Kidney capillary endothelial cell (primary cell): Measurements from ENCODE around the gene NAT16.
"Not testable (repeated sequence)": the region's sequence is repeated elsewhere in the genome, so short reads cannot be mapped to it uniquely, and the experiment has no call there.

Experiments used
- DNase-seq: peaks from one replicate; pipeline ENCODE4 v3.0.0-alpha.2; 2018; ENCODE audit warnings: low spot score

Gene NAT16

DNA sequence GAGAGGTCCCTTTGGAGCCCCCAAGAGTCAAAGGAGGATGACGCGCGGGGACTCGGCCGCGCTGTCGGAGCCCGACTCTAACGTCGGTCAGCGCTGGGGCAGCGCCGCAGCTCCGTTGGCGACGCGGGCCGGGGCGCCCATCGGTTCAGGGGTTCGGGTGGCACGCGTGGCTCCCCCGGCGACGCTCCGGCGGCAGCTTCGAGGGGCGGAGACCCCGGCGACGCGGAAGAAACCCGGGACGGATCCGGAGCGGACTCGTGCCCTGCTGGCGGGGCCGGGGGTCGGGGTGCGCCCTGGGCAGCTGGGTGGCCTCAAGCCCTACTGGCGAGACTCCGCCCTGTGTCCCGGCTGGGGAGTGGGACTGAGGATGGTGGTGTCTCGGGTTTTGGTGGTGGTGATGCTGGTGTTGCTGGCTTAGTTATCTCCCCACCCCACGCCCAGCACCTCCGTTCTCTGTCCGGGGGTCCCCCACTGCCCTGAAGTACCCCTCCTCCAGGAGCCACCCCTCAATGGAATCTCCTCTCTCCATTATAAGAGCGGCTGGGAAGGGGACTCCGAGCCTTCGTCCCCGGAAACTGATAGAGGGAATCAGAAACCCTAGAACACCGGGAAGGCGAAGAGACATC lies at the start of gene NAT16:
TSS of gene NAT16 (minus strand) at position 164 of the 626 bp plus-strand sequence. CDS start 5,486 bp downstream, outside the sequence.
- no peak for DNase-seq

DNA sequence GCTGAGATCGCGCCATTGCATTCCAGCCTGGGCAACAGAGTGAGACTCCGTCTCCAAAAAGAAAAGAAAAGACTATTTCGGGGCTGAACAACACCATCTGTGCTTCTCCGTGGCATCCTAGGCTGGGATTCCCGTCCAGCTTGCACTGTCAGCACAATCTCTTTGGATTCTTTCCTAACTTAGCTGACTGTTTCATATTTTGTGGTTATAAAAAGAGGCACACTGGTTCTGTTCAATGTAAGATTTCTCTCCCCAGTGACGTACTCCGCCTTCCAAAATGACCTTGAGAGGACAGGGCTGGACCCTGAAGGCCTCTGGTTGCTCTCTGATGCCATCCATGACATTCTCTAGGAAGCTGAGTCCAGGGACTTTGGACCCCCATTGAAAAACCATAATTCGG lies 46.6 kb upstream of the NAT16 start:
- no peak for DNase-seq

DNA sequence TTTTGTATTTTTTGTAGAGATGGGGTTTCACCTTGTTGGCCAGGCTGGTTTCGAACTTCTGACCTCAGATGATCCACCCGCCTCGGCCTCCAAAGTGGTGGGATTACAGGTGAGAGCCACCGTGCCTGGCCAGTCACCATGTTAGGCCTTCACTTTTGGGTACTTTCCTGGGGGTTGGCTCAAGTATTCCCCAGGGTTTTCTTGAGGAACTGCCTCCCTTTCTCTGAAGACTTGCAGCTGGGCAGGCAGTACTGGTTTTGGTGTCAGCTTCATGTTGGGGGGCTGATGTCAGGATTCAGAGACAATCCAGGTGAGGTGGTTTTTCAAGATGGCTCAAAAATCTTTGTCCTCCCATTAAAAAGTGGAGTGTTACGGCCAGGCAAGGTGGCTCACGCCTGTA lies 45.6 kb upstream of the NAT16 start:
- no peak for DNase-seq

DNA sequence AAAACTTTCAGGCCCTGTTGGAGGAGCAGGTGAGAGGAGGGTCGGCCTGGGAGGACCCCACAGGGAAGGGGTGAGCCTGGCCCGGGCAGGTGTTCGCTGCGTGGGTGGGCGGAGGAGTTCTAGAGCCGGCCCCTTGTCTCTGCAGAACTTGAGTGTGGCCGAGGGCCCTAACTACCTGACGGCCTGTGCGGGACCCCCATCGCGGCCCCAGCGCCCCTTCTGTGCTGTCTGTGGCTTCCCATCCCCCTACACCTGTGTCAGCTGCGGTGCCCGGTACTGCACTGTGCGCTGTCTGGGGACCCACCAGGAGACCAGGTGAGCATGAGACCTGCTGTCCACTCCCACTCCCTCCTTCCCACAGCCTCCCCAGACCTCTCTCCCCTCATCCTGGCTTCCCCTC lies 43.4 kb upstream of the NAT16 start:
- DNase-seq, result no peak

DNA sequence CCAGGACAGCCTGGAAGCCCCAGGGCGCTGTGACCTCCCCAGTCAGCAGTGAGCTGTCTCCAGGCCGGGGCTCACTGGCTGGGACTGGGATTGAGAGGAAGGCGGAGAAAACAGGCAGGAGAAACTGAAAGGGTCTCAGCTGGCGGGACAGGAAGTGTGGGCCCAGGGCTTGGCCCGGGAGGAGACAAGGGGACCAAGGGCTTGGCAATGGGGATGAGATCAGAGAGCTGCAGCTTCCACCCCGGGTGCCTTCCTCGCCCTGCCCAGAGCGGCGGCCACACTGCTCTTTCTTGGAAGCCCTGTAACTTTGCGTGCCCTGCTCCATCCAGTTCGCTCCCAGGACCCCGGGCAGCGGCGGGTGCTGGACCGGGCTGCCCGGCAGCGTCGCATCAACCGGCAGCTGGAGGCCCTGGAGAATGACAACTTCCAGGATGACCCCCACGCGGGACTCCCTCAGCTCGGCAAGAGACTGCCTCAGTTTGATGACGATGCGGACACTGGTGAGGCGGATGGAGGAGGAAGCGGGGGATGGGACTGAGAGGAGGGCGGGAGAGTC lies 42.3 kb upstream of the NAT16 start:
- no peak for DNase-seq

DNA sequence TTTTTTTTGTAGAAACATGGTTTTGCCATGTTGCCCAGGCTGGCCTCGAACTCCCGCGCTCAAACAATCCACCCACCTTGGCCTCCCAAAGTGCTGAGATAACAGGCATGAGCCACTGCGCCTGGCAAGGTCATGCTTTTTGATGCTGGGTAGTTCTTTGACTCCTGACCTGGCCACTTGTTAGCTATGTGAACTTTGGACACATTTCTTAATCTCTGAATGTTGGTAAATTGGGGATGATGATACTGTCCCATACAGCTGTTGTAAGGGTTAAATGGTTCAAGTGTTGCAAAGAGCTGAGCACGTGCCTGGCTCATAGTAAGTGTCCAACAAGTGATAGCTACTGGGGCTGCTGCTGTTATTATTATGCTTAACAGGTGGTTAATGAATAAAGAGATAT lies 40.2 kb upstream of the NAT16 start:
- no peak for DNase-seq

DNA sequence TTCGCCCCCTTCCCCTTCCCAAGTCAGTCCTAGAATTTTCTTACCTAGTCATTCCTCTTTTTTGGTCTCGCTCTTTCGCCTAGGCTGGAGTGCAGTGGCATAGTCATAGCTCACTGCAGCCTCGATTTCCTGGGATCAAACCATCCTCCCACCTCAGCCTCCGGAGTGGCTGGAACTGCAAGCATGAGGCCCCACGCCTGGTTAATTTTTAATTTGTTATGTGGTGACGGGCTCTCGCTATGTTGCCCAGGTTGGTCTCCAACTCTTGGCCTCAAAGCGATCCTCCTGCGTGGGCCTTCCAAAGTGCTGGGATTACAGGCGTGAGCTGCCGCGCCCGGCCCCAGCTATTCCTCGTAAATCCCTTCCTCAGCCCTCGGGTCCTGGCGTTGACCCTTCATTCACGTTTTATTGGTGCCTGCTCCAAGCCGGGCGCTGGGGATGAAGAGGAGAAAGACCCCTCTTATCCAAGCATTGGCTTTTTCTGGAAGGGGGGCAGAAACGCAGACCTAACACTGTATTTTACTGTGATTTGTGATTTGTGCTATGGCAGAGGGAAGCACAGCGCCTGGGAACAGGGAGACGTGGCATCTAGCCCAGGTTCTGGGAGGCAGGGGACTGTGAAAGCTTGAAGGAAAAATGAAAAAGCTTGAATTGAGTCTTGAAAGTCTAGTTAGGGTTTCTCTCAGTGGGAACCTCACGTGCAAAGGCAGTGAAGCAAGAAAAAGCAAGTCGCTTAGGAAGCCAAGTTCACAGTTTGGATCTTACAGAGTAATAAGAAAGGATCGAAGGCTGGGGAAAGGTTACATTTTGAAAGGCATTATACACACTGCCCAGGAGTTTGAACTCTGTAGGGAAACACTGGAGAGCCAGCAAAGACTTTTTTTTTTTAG lies 38.4 kb upstream of the NAT16 start:
- DNase-seq, result no peak

DNA sequence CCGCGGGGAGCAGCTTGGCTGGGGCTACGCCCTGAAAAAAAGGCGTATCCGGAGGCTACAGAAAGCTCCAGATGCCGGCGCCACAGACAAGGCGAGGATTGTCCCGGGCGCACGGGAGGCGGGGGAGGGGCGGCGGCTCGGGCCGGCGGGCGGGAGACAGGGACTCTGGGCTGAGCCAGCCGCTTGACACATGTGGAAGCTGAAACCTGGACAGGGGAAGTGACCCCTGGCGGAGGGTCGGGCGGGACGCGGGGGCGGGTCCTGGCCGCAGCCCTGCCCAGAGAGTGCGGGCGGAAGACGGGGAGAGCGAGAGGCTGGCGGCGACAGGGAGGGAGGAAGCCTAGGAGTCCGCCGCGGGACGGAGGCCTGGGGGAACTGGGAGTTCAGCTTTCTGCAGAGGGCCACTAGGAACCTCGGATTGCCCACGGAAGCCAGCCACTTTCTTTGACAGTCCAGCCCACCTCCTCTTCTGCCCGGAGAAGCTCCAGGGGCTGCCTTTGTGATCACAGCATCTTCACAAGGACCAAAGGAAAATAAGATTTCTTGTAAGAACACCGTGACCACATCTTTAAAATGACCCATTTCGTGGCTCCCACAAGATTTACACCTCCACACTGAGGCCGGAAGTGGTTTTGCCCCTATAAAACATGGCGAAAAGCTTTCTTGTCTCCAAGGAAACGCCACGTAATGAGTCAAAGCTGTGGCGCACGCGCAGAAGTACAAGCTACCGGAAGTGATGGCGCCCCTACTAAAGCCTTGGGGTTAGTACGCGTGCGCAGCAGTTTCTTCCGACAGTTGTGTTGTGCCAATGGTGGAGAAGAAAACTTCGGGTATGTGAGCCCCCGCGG lies 37.5 kb upstream of the NAT16 start, which contains the start of the genes PLOD3 and ZNHIT1:
TSS of gene PLOD3 (minus strand) at position 194 of the 848 bp plus-strand sequence. CDS start 307 bp downstream, outside the sequence.
TSS of gene ZNHIT1 (plus strand) at position 778 of the 848 bp plus-strand sequence. CDS start at position 809, 31 bp downstream.
- peak; percentile 95 for DNase-seq

DNA sequence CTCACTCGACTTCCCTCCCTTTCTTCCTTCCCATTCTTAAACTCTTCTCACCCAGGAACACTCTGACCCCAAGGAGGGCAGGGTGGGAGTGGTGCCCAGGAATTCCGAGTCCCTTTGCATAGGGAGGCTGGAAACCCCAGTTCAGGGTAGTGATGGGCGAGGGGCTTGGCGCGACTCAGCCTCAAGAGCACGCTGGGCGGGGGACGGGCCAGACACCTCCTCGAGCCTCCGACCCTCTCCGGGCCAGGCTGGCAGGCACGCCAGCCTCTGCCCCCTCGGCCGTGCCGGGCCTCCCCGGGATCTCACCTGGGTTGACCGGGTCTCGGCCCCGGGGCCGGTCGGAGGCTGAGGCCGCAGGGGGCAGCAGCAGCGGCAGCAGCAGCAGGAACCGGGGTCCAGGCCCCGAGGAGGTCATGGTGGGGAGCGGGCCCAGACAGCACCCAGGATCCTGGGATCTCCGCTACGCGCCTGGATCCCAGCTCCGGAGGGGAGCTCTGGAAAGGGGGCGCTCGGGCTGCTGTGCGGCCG lies 36.8 kb upstream of the NAT16 start:
- no peak for DNase-seq

DNA sequence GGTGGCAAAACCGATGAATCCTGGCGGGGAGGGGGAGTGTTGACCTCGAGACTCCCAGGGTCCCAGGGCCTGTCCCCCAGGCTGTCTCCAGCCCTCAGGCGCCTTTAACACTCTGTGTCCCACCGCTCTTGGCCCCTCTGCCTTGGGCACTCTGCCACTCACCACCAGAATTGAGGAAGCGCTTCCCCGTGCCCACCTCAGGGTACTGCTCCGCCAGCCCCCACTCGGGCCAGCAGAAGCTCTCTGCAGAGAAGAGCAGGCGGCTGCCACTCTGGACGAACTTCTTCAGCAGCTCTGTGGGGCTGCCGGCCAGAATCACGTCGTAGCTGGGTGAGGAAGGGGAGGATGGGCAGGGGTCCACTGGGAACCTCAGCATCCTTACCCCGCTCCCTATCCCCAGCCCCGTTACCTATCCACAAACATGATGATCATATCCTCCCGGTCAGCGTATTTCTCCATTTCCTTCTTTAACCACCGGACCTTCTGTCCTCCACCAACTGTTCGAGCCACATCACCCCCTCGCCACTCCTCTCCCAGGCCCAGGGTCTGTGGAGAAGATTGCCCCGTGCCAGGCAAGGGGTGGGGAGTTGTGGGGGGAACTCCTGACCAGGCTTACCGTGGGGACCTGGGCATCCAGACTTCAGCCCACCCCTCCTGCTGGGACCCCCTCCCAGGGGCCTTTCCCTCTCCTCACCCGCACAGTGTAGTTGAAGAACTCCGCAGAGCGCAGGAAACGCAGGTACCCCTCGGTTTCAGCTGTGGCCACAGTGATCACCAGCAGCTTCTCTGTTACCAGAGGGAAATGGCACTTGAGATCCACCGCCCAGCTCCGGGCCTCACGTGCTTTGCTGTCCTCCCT lies 36.1 kb upstream of the NAT16 start:
- DNase-seq, result no peak

DNA sequence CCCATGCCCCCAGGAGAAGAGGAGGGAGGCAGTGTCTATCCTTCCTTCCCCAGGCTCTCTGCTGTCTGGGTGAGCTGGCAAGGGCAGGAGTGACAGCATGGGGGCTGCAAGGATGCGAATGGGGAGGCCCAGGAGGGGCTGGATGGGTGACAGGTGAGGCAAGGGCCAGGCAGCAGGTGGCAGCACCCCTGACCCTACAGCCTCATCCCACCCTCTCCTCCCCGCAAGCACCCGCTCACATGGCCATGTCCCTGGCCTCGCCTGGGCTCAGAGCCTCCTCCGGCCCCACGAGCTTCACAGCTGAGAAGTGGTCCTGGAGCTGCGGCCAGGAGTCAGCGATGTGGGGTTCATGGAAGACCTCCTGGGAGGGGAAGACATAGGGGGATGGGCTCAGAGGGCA lies 31.9 kb upstream of the NAT16 start:
- DNase-seq, result no peak

DNA sequence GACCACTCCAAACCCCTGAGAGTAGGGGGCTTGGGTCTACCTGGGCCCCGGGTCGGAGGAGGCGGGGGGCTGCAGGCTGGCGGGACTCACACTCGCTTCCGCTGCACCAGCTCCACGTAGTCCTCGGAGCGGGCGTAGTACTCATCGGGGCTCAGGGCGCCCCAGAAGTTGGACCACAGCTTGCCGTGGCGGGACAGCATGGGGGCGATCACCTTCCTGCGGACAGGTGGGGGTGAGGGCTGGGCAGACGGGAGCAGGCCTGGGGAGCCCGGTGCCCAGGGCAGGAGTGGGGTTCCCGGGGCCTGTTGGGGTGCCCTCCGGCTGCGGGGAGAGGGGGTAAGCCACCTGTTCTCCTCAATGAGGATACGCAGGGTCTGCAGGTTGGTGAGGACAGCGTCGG lies 31.4 kb upstream of the NAT16 start:
- no peak for DNase-seq

DNA sequence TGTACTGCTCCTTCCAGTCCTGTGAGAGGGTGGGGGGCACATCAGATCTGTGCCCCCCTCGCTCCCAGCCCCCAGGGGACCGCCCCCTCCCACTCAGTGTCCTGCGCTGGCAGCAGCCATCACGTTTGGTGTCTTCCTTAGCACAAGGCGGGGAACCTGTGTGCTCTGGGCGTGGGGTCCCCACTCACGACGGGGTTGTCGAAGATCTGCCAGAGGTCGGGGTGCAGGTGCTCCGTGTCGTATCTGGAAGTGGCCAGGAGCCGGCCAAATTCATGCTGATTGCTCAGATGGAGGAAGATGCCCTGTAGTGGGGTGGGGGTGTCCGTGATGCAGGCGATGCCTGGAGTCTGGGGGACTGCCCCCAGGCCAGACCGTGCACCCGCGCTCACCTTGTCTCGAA lies 30.1 kb upstream of the NAT16 start:
- DNase-seq, result no peak

DNA sequence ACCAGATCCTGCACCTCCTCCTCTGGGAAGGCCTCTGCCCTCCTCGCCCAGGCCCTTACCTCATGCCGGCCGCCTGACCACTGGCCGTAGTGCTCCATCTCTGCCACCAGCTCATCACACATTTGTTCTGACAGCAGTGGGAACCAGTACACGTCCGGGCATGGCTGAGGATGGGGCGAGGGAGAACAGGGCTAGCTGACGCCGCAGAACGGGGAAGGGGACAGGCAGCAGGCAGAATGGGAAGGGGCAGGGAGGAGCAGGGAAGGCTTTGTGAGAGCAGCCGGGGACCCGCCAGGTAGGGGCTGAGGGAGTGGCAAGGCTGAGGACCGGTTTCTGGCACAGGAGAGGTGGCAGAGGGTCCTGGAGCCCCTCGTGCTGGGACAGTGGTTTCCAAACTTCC lies 28.7 kb upstream of the NAT16 start:
- no peak for DNase-seq

DNA sequence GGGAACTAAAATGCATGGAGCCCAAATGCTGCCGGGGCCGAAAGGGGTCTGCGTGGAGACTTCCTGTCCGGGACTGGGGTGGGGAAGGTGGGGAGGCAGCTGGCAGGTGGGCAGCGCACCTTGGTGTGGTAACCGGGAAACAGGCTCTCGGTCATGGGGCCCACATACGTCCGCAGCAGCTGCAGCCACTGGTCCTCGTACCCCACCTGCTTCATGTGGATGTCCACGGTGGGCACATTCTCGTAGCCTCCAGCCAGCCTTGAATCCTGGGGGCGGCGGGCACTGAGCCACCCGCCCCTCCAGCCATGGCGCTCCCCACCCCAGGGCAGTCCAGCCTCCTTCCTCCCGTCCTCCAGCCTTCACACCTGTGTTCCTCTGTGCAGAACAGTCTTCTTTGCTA lies 27.4 kb upstream of the NAT16 start:
- DNase-seq, result no peak

DNA sequence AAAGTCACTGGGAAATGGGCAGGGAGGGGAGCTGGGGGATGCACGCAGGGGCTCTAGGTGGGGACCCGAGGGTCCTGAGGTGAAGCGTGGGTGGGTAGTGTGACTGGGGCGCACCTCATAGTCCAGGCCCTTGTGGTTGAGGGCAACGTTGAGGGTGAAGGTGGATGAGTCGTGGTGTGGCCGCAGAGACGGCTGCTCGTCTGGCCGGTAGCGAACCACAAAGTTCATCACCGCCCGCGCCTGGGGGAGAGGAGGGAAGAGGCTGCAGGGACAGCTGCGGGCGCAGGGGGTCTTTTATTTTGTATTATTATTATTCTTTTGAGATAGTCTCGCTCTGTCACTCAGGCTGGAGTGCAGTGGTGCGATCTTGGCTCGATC lies 26.6 kb upstream of the NAT16 start:
- DNase-seq, result no peak

DNA sequence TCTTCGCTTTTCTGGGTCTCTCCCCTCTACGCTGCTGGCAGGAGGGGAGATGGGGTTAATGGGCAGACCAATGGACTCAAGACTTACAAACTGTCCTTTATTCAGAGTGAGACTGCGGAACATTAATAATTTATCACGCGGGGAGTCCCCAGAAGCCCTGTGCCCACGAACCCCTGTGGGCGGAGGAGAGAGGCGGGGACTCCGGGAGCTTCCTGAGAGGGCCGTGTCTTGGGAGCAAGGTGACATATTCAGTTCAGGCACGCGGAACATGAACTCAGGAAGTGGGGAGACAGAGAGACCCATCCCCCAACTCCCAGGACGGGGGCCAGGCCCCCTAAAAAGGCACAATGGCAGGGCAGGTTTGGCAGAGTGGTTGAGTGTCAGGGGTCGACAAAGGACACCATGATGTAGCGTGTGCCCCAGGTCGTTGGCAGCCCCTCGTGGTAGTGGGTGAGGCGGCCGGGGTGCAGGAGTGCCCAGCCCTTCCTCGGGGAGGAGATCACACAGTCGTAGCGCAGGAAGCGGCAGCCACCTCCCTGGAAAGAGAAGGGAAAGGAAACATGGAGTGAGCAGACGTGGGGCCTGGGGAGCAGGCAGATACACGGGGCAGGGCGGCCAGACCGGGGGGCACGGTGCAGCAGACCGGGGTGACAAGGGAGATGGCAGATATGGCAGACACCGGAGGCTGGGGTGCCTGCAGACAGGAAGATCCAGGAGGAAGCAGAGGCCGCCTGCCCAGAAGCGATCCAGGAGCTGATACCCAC lies 26.0 kb upstream of the NAT16 start:
- DNase-seq, result no peak

DNA sequence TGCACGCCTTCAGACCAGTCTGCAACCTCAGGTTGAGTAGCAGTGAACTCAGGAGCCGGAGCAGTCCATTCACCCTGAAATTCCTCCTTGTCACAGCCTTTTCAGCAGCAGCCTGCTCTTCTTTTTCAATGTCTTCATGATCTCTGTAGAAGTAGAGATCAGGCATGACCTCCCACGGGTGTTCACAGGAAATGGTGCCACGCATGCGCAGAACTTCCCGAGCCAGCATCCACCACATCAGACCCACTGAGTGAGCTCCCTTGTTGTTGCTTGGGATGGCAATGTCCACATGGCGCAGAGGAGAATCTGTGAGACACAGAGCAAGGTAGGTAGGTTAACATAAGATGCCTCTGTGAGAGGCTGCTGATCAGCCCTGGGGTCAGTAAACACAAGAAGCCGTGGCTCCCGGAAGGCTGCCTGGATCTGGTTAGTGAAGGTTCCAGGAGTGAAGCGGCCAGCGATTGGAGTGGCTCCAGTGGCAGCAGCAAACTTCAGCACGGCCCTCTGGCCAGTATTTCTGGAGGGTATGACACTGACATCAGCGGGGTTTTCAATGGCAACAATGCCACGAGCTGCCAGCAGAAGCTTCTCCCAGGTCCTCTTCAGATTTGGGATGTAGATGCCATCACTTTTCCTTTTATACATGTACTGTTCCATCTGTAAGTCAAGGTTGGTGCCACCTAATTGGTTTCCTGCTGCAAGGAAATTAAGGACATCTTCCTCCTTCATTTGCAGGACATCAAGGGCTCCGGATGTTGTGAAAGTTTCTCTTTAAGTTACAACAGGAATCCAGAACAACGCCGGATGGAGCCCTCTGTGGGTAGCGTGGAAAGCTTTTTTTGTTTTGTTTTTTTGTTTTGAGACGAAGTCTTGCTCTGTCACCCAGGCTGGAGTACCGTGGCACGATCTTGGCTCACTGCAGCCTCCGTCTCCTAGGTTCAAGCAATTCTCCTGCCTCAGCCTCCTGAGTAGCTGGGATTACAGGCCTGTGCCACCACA lies 23.9 kb upstream of the NAT16 start:
- DNase-seq, result not testable (repeated sequence)

DNA sequence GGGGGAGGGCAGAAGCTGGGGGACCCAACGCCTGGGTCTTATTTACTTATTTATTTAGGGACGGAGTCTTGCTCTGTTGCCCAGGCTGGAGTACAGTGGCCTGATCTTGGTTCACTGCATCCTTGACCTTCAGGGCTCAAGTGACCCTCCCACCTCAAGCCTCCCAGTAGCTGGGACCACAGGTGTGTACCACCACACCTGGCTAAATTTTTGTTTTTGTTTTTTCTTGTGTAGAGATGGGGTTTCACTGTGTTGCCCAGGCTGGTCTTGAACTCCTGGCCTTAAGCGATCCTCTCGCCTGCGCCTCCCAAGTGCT lies 22.5 kb upstream of the NAT16 start:
- DNase-seq, result no peak
